ENCODE data around the gene EEFSEC.

GRCh38 chr3:128185630-128186447 lies 32.6 kb downstream of the EEFSEC start:
- TF ChIP-seq CTCF (IDR thresholded peaks at IDR 0.05) = no peak
- no peak for TF ChIP-seq EP300 (IDR thresholded peaks at IDR 0.05)
- TF ChIP-seq POLR2AphosphoS5 (IDR thresholded peaks at IDR 0.05) = no peak
